Colonic mucosa (tissue), 4 donors: ENCODE measurements around the gene QPCT. TPM values are rescaled to one million over a fixed set of nuclear protein-coding genes. Genes with fewer than 3 reads are reported as not detected.

Experiments
- DNase-seq: peaks from one replicate; pipeline ENCODE4 v3.0.0-alpha.2; 2020
- H3K27ac ChIP-seq: fragments of 200-600 bp; one replicate; pipeline ENCODE4 v1.8.0; 2021
- H3K27me3 ChIP-seq: fragments of 200-600 bp; one replicate; pipeline ENCODE4 v1.8.0; 2021
- H3K36me3 ChIP-seq: fragments of 200-600 bp; one replicate; pipeline ENCODE4 v1.8.0; 2021
- H3K4me1 ChIP-seq: fragments of 200-600 bp; one replicate; pipeline ENCODE4 v1.8.0; 2021; ENCODE audit warnings: mild to moderate bottlenecking
- H3K4me3 ChIP-seq: fragments of 200-600 bp; one replicate; pipeline ENCODE4 v1.8.0; 2021
- H3K9ac ChIP-seq, 2 donors: one replicate each; pipeline ENCODE4 v1.7.0; 2013; ENCODE audit warnings: control low read depth in 2 of 2, low read depth in 2 of 2, low read length in 2 of 2
- H3K9me3 ChIP-seq: fragments of 200-600 bp; one replicate; pipeline ENCODE4 v1.8.0; 2021
- intact Hi-C: fragments of 100-400 bp; cut with DNase I; formaldehyde crosslinking; loops from one replicate; pipeline ENCODE4 v1.14.1; 2022
- total RNA-seq, 2 donors: library from RNA; stranded (reverse); fragmentation: NEBNext Ultra II Directional in 1 of 2; extraction: Animal tissue kit (Norgen Biotek cat#: 25700) in 1 of 2; gene quantifications; one replicate each; pipeline ENCODE4 v1.2.1, GENCODE V29; 2021
- TF ChIP-seq, protein P1 (sequence below): fragments of 200-600 bp; IDR thresholded peaks from one replicate; pipeline ENCODE4 v1.8.0; 2022; ENCODE audit warnings: antibody characterized with exemption, mild to moderate bottlenecking
- donor health status: healthy.
- donor health status: DM: no; HTN: no; CAD: no.
- donor health status: DM: no; HTN: no; CAD: no.

QPCT gene
- total RNA-seq, 2 donors from 2014 or later = 5.3 to 10.7 TPM

DNA sequence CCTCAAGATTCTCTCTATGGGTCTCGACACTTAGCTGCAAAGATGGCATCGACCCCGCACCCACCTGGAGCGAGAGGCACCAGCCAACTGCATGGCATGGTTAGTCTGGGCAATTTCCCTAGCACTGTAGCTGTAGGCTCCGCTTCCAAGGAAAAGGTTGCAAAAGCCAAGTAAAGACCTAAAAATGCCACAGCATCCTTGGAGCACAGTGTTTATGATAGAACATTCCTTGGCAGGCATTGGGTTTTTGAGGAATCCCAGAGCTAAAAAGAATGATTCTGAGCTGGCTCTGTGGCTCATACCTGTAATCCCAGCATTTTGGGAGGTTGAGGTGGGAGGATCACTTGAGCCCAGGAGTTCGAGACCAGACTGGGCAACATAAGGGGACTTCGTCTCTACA is 22.9 kb downstream of the QPCT start:
- no peak for DNase-seq
- no peak overlapping the region for H3K9ac ChIP-seq
- intact Hi-C loops = no loop called here
- H3K4me3 ChIP-seq = no peak overlapping the region
- H3K27ac ChIP-seq = no peak overlapping the region
- TF ChIP-seq, protein P1, sequence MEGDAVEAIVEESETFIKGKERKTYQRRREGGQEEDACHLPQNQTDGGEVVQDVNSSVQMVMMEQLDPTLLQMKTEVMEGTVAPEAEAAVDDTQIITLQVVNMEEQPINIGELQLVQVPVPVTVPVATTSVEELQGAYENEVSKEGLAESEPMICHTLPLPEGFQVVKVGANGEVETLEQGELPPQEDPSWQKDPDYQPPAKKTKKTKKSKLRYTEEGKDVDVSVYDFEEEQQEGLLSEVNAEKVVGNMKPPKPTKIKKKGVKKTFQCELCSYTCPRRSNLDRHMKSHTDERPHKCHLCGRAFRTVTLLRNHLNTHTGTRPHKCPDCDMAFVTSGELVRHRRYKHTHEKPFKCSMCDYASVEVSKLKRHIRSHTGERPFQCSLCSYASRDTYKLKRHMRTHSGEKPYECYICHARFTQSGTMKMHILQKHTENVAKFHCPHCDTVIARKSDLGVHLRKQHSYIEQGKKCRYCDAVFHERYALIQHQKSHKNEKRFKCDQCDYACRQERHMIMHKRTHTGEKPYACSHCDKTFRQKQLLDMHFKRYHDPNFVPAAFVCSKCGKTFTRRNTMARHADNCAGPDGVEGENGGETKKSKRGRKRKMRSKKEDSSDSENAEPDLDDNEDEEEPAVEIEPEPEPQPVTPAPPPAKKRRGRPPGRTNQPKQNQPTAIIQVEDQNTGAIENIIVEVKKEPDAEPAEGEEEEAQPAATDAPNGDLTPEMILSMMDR = no peak
- no peaks in the 10 kb centered on the region for H3K9me3 ChIP-seq
- H3K36me3 ChIP-seq = no peaks in the 10 kb centered on the region
- H3K27me3 ChIP-seq = no peaks in the 10 kb centered on the region
- H3K4me1 ChIP-seq = no peaks in the 10 kb centered on the region

GRCh38 chr2:37367984-37368383 is 23.6 kb downstream of the QPCT start:
- TF ChIP-seq, protein P1 = no peak
- Histone ChIP-seq H3K4me1 (no peaks in the 10 kb centered on the region), H3K27me3 (no peaks in the 10 kb centered on the region), H3K27ac (no peak overlapping the region), H3K9me3 (no peaks in the 10 kb centered on the region), H3K4me3 (no peak overlapping the region), H3K9ac (no peak overlapping the region), H3K36me3 (no peaks in the 10 kb centered on the region)
- DNase-seq = no peak
- intact Hi-C loops = no loop called here

DNA sequence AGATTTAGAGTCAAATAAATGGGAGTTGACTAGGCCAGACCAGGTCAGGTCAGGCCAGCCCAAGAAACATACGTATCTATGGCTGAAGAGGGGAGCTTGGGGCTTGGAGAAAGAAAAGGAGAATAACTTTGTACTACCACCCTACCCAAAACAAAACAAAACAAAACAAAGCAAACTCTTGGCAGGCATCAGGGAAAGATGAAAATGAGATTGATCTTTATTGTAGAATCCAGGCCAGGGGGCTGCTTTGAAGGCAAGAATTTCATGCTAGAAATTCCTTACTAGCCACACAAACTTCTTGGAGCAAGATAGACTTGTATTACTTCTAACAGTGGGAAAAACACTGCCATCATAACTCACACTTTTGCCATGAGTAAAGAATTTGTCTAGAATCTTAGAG is 26.2 kb downstream of the QPCT start:
- intact Hi-C loops = no loop called here
- Histone ChIP-seq H3K27me3 (no peaks in the 10 kb centered on the region), H3K4me3 (no peak overlapping the region), H3K9ac (no peak overlapping the region), H3K36me3 (no peaks in the 10 kb centered on the region), H3K9me3 (no peaks in the 10 kb centered on the region), H3K4me1 (no peaks in the 10 kb centered on the region), H3K27ac (no peak overlapping the region)
- TF ChIP-seq, protein P1 = no peak
- no peak for DNase-seq

- no peaks in the 10 kb centered on the region for H3K4me1 ChIP-seq
- no peak overlapping the region for H3K27ac ChIP-seq
- TF ChIP-seq, protein P1 = no peak
- H3K36me3 ChIP-seq = no peaks in the 10 kb centered on the region
- intact Hi-C loops = no loop called here
- no peaks in the 10 kb centered on the region for H3K9me3 ChIP-seq
- no peak for DNase-seq
- no peaks in the 10 kb centered on the region for H3K27me3 ChIP-seq
- H3K9ac ChIP-seq = no peak overlapping the region
- H3K4me3 ChIP-seq = no peak overlapping the region
These were observed 27.6 kb downstream of the QPCT start for GRCh38 chr2:37372000-37372399.

DNA sequence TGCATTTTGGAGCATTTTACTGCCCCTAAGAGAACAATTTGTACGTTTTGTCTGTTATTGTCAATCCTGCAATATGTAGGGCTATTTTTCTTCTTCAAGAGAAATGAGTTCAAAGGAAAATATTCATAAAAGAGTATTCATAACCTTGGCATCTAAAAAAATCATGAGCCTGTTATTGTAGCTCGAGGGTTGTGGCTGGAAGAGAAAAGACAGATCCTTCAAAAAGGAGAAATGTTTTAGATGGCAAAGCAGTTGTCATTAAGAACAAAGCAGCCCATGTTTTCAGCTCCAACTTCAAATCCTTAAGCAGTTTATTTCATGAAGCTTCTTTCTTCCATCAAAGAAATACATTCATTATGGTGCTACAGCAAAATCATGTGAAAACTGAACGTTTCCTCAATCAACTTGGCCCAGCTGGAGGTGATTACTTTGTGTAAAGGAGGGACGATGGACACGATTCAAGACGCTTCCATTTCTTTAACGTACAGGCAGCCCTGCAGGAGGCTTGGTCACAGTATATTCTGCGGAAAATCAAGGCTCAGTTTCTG is 31.4 kb downstream of the QPCT start:
- TF ChIP-seq, protein P1 = no peak

More for the DNA sequence above, 31.4 kb downstream of the QPCT start:
- Histone ChIP-seq H3K4me3 (no peak overlapping the region), H3K36me3 (no peaks in the 10 kb centered on the region), H3K27ac (no peak overlapping the region), H3K27me3 (no peaks in the 10 kb centered on the region), H3K9ac (no peak overlapping the region), H3K4me1 (no peaks in the 10 kb centered on the region), H3K9me3 (no peaks in the 10 kb centered on the region)
- DNase-seq = no peak
- intact Hi-C loops = no loop called here
